ENCODE measurements around the gene ADSS1.

Gene ADSS1

GRCh38 chr14:104693482-104694431 lies 30.3 kb upstream of the ADSS1 start:
- H3K4me1 Mint-ChIP-seq = peaks cover 32% of the 10 kb centered on the region
- no peak for DNase-seq
- H3K36me3 Mint-ChIP-seq (ENCODE audit: low read depth) = no peaks in the 10 kb centered on the region
- H3K9me3 Mint-ChIP-seq = no peaks in the 10 kb centered on the region
- no peaks in the 10 kb centered on the region for H3K27me3 Mint-ChIP-seq (ENCODE audit: low read depth, poor library complexity)
- H3K27ac Mint-ChIP-seq = no peak overlapping the region
- TF ChIP-seq, protein P1, sequence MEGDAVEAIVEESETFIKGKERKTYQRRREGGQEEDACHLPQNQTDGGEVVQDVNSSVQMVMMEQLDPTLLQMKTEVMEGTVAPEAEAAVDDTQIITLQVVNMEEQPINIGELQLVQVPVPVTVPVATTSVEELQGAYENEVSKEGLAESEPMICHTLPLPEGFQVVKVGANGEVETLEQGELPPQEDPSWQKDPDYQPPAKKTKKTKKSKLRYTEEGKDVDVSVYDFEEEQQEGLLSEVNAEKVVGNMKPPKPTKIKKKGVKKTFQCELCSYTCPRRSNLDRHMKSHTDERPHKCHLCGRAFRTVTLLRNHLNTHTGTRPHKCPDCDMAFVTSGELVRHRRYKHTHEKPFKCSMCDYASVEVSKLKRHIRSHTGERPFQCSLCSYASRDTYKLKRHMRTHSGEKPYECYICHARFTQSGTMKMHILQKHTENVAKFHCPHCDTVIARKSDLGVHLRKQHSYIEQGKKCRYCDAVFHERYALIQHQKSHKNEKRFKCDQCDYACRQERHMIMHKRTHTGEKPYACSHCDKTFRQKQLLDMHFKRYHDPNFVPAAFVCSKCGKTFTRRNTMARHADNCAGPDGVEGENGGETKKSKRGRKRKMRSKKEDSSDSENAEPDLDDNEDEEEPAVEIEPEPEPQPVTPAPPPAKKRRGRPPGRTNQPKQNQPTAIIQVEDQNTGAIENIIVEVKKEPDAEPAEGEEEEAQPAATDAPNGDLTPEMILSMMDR (IDR thresholded peaks at IDR 0.05) = no peak
- H3K4me3 Mint-ChIP-seq = peak overlapping the region; percentile 44

DNA sequence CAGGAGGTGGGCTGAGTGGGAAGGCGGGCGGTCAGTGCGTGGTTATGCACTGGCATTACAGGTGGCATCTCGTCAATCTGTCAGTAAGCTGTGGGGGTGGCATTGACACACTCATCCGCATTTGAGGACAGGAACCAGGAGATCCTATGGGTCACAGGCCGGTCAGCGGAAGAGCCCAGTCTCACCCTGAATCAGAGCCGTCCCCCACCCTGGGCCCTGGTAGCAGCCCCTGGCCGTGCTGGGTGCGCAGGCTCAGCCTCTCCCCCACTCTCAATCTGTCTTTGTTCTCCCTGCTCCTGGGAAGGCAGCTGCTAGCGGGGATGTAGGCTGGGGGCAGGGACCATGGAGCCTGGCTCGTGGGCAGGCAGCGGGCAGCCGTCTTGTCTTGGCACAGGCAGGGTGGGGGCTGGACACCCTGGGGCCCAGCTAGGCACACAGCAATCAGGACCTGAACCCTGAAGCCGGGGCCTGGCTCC lies 29.5 kb upstream of the ADSS1 start:
- peak overlapping the region; percentile 44 for H3K4me3 Mint-ChIP-seq
- no peak overlapping the region for H3K27ac Mint-ChIP-seq

GRCh38 chr14:104694991-104695659 lies 28.9 kb upstream of the ADSS1 start:
- no peak overlapping the region for H3K4me3 Mint-ChIP-seq
- no peak for DNase-seq
- H3K4me1 Mint-ChIP-seq = peaks cover 32% of the 10 kb centered on the region
- no peaks in the 10 kb centered on the region for H3K9me3 Mint-ChIP-seq
- TF ChIP-seq, protein P1 (IDR thresholded peaks at IDR 0.05) = no peak
- peaks cover under 1% of the 10 kb centered on the region for H3K27me3 Mint-ChIP-seq (ENCODE audit: low read depth, poor library complexity)
- H3K27ac Mint-ChIP-seq = no peak overlapping the region
- no peaks in the 10 kb centered on the region for H3K36me3 Mint-ChIP-seq (ENCODE audit: low read depth)

More for the DNA sequence above, 29.5 kb upstream of the ADSS1 start:
- Mint-ChIP-seq H3K36me3 (ENCODE audit: low read depth) (no peaks in the 10 kb centered on the region), H3K27me3 (ENCODE audit: low read depth, poor library complexity) (no peaks in the 10 kb centered on the region), H3K9me3 (no peaks in the 10 kb centered on the region), H3K4me1 (peaks cover 32% of the 10 kb centered on the region)
- DNase-seq = no peak
- TF ChIP-seq, protein P1 (IDR thresholded peaks at IDR 0.05) = no peak

GRCh38 chr14:104695660-104696000 lies 28.4 kb upstream of the ADSS1 start:
- Mint-ChIP-seq H3K4me1 (peaks cover 36% of the 10 kb centered on the region), H3K27ac (peak overlapping the region; percentile 80)

GRCh38 chr14:104696671-104697316 lies 27.2 kb upstream of the ADSS1 start:
- peaks cover 32% of the 10 kb centered on the region for H3K4me1 Mint-ChIP-seq
- no peak for DNase-seq
- H3K27ac Mint-ChIP-seq = no peak overlapping the region
- TF ChIP-seq, protein P1 (IDR thresholded peaks at IDR 0.05) = no peak
- no peak overlapping the region for H3K4me3 Mint-ChIP-seq
- H3K9me3 Mint-ChIP-seq = no peaks in the 10 kb centered on the region
- H3K36me3 Mint-ChIP-seq (ENCODE audit: low read depth) = no peaks in the 10 kb centered on the region
- H3K27me3 Mint-ChIP-seq (ENCODE audit: low read depth, poor library complexity) = peaks cover 9% of the 10 kb centered on the region

More at GRCh38 chr14:104695660-104696000, 28.4 kb upstream of the ADSS1 start:
- DNase-seq = no peak
- Mint-ChIP-seq H3K27me3 (ENCODE audit: low read depth, poor library complexity) (peaks cover 5% of the 10 kb centered on the region), H3K4me3 (peak overlapping the region; percentile 12), H3K36me3 (ENCODE audit: low read depth) (no peaks in the 10 kb centered on the region), H3K9me3 (no peaks in the 10 kb centered on the region)
- TF ChIP-seq, protein P1 (IDR thresholded peaks at IDR 0.05) = no peak

Measured in nephron progenitor cell (in vitro differentiated cells).